CD1c-positive myeloid dendritic cell (primary cell): Measurements from ENCODE around the gene LYST.
"Not testable (repeated sequence)": the region's sequence is repeated elsewhere in the genome, so short reads cannot be mapped to it uniquely, and the experiment has no call there.

Experiments
- DNase-seq: peaks from one replicate; pipeline ENCODE4 v3.0.0-alpha.2; 2016; ENCODE audit errors: extremely low spot score

Gene LYST

GRCh38 chr1:235639226-235640205, 227.2 kb downstream of the LYST start:
- no peak for DNase-seq

- DNase-seq: not testable (repeated sequence)
Measured at GRCh38 chr1:235638612-235639011, 228.1 kb downstream of the LYST start.

GRCh38 chr1:235637756-235638534, 228.8 kb downstream of the LYST start:
- DNase-seq: no peak

- no peak for DNase-seq
Measured at GRCh38 chr1:235635938-235636662, 230.6 kb downstream of the LYST start.

- peak; percentile 41 for DNase-seq
Measured at GRCh38 chr1:235632506-235633401, 234.0 kb downstream of the LYST start.

GRCh38 chr1:235631816-235632215, 234.9 kb downstream of the LYST start:
- DNase-seq: no peak

- DNase-seq: no peak
Measured at GRCh38 chr1:235628316-235629005, 238.2 kb downstream of the LYST start.

GRCh38 chr1:235625831-235626230, 240.9 kb downstream of the LYST start:
- no peak for DNase-seq

GRCh38 chr1:235625340-235625739, 241.4 kb downstream of the LYST start:
- no peak for DNase-seq

- DNase-seq: no peak
Measured at GRCh38 chr1:235624721-235625333, 241.9 kb downstream of the LYST start.

GRCh38 chr1:235622936-235623779, 243.5 kb downstream of the LYST start:
- DNase-seq: no peak

- not testable (repeated sequence) for DNase-seq
Measured at GRCh38 chr1:235619149-235619548, 247.6 kb downstream of the LYST start.

- no peak for DNase-seq
Measured at GRCh38 chr1:235617808-235618207, 248.9 kb downstream of the LYST start.

GRCh38 chr1:235617140-235617539, 249.6 kb downstream of the LYST start:
- no peak for DNase-seq

- DNase-seq: no peak
Measured at GRCh38 chr1:235614442-235614954, 252.2 kb downstream of the LYST start.

GRCh38 chr1:235613602-235614001, 253.1 kb downstream of the LYST start:
- DNase-seq: no peak

- DNase-seq: no peak
Measured at GRCh38 chr1:235612761-235613160, 253.9 kb downstream of the LYST start.
